Measurements from ENCODE around the gene SLC24A3.

- no peak for TF ChIP-seq CTCF (IDR thresholded peaks at IDR 0.05)
- no peak for TF ChIP-seq EP300 (IDR thresholded peaks at IDR 0.05)
- no peak for TF ChIP-seq POLR2A (IDR thresholded peaks at IDR 0.05)
Measured at GRCh38 chr20:19411811-19412210, 199.4 kb downstream of the SLC24A3 start.

Measured in suprapubic skin (tissue), 3 donors.